MG63 (cell line): ENCODE results near the gene TUFM. TPM values are rescaled to one million over a fixed set of nuclear protein-coding genes. Genes with fewer than 3 reads are reported as not detected.
"Not testable (repeated sequence)": the region's sequence is repeated elsewhere in the genome, so short reads cannot be mapped to it uniquely, and the experiment has no call there.

Experiments used
- DNase-seq: peaks from one replicate; pipeline ENCODE4 v3.0.0-alpha.2; 2020
- H3K27me3 ChIP-seq: fragments of 250-450 bp; sonication (Bioruptor Pico); 2 replicates; pipeline ENCODE4 v1.5.1; 2020; ENCODE audit warnings: mild to moderate bottlenecking, moderate library complexity
- H3K36me3 ChIP-seq: fragments of 250-450 bp; sonication (Bioruptor Pico); 2 replicates; pipeline ENCODE4 v1.5.1; 2020; ENCODE audit warnings: mild to moderate bottlenecking, moderate library complexity
- H3K4me3 ChIP-seq: fragments of 250-450 bp; sonication (Bioruptor Pico); 2 replicates; pipeline ENCODE4 v1.5.1; 2020; ENCODE audit warnings: mild to moderate bottlenecking, moderate library complexity
- H3K9me3 ChIP-seq: fragments of 250-450 bp; sonication (Bioruptor Pico); 2 replicates; pipeline ENCODE4 v1.5.1; 2020; ENCODE audit warnings: mild to moderate bottlenecking, moderate library complexity
- total RNA-seq: library from RNA; depleted of rRNA; stranded (reverse); fragments of >200 nt; shearing (Covaris generic); gene quantifications from 2 replicates; pipeline ENCODE4 v1.2.3, GENCODE V29; 2014; ENCODE audit warnings: low replicate concordance; rRNA removed

Gene TUFM
- total RNA-seq, 1 experiment from 2014 or later = 169 TPM

DNA sequence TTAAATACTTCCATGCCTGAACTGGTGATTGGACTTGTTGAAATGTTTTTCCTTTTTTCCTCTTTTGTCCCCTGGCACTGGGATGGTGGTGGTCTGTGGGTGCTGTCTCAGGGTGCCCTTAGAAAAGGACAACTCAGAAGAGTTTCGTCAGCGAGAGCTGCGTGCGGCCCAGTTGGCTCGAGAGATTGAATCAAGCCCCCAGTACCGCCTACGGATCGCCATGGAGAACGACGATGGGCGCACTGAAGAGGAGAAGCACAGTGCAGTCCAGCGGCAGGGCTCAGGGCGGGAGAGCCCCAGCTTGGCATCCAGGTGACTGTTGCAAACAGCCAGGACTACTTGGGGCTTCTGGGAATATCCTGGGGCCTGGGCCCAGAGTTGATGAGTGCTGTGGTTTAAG lies 16.4 kb downstream of the TUFM start:
- no peak for DNase-seq
- no peaks in the 10 kb centered on the region for H3K27me3 ChIP-seq
- H3K9me3 ChIP-seq = no peaks in the 10 kb centered on the region
- peaks cover 100% of the 10 kb centered on the region for H3K36me3 ChIP-seq
- H3K4me3 ChIP-seq = no peak overlapping the region

DNA sequence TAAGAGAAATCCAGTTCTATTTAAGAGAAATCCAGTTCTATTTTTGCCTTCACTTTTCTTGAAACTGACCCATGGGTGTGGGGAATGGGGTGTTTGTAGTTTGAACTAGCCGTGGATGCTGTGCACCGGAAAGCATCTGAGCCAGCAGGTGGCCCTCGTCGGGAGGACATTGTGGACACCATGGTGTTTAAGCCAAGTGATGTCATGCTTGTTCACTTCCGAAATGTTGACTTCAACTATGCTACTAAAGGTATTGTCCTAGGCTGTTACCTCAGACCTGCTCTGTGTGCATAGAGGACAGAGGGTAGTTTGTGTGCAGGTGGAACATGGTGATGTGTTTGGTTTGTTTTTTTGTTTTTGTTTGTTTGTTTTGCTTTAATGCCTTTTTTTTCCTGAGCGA lies 20.0 kb downstream of the TUFM start:
- Histone ChIP-seq H3K27me3 (no peaks in the 10 kb centered on the region), H3K36me3 (peaks cover 74% of the 10 kb centered on the region), H3K9me3 (no peaks in the 10 kb centered on the region), H3K4me3 (no peak overlapping the region)
- DNase-seq = no peak

DNA sequence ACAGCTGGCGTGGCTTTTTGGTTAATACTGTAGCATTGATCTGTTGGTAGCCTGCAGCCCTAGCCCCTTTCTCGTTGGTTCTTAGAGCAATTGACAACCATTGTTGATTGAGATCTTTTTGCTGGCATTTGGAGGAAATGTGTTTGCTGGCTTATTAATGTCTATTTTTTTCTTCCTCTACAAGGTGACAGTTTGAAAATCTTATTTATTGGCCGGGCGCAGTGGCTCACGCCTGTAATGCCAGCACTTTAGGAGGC lies 21.5 kb downstream of the TUFM start:
- Histone ChIP-seq H3K27me3 (no peaks in the 10 kb centered on the region), H3K4me3 (peak overlapping the region; percentile 84), H3K36me3 (peaks cover 74% of the 10 kb centered on the region), H3K9me3 (no peaks in the 10 kb centered on the region)
- DNase-seq = no peak

DNA sequence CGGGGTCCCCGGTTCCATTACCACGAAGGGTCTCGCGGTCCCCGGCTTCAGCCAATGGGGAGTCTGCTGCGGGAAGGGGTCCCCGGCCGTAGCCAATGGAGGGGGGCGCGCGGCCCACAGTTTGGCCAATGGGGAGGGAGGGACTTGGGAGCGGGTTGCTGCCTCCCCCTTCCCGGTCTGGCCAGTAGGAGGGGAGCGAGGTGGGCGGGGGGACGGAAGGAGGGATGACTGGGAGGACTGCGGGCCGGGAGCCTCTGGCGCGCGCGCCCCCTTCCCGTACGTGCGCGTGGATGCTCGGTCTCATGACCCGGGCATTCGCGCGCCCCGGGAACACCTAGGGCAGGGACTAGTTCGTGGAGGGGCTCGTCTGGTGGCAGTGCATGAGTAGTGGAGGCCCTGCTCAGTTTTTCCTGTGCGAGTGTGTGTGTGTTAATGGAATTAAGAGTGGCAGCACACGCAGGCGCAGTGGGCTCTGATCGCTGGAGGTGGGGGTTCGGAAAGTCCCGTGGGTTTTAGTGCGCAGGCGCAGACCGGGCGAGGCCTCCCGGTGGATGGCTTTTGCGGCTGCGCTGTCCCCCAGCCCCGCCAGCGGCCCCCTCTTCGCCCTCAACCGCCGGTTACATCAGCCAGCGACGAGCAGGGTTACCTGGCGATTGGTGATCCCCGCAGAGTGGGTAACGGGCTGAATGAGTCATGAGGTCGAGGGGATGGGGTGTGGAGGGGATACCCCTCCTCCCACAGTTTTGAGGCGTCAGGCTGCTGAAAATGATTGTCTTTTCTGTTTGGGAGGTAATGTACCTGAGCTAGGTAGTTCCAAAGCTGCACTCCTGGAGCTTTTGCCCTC lies 22.1 kb downstream of the TUFM start:
- peak; percentile 100 for DNase-seq
- no peaks in the 10 kb centered on the region for H3K27me3 ChIP-seq
- no peaks in the 10 kb centered on the region for H3K9me3 ChIP-seq
- H3K36me3 ChIP-seq = peaks cover 69% of the 10 kb centered on the region
- peak overlapping the region; percentile 84 for H3K4me3 ChIP-seq

DNA sequence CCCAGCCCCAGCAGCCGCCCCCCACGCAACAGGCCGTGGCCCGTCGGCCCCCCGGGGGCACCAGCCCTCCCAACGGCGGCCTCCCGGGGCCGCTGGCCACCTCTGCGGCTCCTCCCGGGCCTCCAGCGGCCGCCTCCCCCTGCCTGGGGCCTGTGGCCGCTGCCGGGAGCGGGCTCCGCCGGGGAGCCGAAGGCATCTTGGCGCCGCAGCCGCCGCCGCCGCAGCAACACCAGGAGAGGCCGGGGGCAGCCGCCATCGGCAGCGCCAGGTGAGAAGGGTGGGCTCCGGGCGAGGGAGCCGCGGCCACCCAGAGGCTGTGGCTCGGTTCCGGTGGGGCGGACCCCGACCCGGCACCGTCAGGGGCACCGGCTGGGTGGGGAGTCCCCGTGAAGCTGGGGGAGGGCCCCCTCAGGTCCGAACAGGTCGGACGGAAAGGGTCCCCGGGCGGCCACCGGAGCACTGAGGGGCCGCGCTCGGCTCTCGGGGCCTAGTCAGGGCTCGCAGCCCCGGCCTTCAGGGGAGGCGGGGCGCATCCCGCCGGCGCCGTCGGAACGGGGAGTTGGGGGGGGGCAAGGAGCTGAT lies 22.8 kb downstream of the TUFM start:
- no peaks in the 10 kb centered on the region for H3K27me3 ChIP-seq
- DNase-seq = no peak
- peaks cover 62% of the 10 kb centered on the region for H3K36me3 ChIP-seq
- H3K9me3 ChIP-seq = no peaks in the 10 kb centered on the region
- peak overlapping the region; percentile 84 for H3K4me3 ChIP-seq

DNA sequence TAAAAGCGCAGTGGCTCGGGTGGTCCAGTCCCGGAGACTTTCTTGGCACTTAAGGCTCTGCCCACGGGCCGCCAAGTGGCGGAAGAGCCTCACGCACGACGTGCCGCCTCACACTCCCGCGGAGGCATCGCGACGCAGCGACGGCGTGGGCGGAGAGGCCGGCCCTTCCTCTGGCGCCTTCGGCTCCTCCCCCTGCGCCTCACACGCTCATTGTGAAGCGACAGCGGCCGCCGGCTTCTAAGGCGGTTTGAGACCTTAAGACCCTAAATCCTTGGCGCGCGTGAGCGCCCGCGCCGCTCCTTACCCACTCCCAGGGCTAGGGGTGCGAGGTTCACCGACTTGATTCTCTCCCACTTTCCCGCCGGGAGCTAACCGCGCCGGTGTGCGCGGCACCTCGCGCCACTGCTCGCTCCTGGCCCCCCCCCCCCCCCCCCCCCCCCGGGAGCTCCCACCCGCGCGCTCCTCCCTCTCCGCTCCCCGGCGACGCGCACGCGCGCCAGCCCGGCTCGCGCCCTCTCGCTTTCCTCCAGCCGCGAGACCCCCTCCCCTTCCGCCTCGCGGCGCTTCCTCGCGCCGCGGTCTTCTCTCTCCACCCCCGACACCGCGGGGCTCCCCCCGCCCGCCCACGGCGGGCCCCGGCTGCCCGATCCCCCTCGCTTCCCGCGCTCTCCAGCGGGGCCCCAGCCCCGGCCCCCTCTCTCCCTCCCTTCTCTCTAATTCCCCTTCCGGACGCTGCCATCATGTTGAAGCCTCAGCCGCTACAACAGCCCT lies 23.4 kb downstream of the TUFM start, which contains the start of gene ATXN2L:
Gene ATXN2L, plus strand, starts transcription at position 480 of the 771 bp plus-strand sequence. Its CDS starts 261 bp downstream, at position 741.
- H3K36me3 ChIP-seq = peaks cover 55% of the 10 kb centered on the region
- H3K9me3 ChIP-seq = no peaks in the 10 kb centered on the region
- no peaks in the 10 kb centered on the region for H3K27me3 ChIP-seq
- DNase-seq = peak; percentile 98
- peak within 1 kb of the TSS; percentile 84 for H3K4me3 ChIP-seq

DNA sequence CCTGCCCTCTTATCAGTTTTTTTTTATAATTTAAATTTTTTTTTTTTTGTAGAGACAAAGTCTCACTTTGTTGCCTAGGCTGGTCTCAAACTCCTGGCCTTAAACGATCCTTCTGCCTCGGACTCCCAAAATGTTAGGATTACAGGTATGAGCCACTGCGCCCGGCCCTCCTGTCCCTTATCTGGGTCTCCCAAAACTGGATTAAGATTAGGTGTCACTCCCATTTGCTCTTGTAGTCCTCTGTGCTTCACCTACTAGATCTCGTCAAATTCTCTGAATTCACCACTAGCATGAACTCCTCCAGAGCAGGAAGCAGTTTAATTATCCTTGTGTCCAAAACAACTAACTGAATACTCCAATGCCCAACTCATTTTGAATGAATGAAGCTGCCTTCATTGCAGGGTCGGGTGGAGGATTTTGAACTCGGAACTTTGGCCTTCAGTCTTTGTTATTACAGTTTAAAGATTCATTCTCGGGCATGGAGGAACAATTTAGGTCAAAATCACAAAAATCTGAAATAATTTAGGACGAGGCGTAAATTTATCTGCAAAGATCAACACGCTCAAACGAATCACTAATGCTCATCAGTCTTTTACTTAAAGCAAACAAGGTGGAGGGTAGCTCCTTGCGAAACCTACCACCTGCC lies 24.2 kb downstream of the TUFM start:
- Histone ChIP-seq H3K4me3 (peak overlapping the region; percentile 84), H3K36me3 (peaks cover 48% of the 10 kb centered on the region), H3K27me3 (no peaks in the 10 kb centered on the region), H3K9me3 (no peaks in the 10 kb centered on the region)
- DNase-seq = no peak

DNA sequence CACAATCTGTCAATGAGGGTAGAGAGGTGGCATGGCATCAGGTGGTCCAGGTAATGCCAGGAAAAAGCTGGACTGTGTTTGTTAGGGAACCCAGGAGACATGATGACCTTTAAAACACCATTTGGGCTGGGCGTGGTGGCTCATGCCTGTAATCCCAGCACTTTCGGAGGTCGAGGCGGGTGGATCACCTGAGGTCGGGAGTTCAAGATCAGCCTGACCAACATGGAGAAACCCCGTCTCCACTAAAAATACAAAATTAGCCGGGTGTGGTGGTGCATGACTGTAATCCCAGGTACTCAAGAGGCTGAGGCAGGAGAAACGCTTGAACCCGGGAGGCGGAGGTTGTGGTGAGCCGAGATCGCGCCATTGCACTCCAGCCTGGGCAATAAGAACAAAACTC lies 25.6 kb downstream of the TUFM start:
- DNase-seq, H3K9me3 ChIP-seq, H3K4me3 ChIP-seq, H3K27me3 ChIP-seq: not testable (repeated sequence)
- peaks cover 33% of the 10 kb centered on the region for H3K36me3 ChIP-seq

DNA sequence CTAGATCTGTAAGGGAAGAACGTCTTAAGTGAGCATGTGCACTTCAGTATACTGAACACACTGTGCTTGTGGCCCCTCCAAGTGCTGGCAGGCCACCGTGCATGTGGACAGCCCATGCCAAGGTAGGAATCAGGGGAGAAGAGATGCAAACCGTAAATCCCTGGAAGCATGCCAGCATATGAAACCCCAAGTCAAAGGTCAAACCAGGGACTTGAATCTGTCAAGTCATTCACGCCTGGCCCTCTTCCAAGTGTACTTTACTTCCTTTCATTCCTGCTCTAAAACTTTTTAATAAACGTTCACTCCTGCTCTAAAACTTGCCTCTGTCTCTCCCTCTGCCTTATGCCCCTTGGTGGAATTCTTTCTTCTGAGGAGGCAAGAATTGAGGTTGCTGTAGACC lies 26.1 kb downstream of the TUFM start:
- Histone ChIP-seq H3K4me3 (no peak overlapping the region), H3K27me3 (no peaks in the 10 kb centered on the region), H3K9me3 (no peaks in the 10 kb centered on the region), H3K36me3 (peaks cover 28% of the 10 kb centered on the region)
- no peak for DNase-seq

DNA sequence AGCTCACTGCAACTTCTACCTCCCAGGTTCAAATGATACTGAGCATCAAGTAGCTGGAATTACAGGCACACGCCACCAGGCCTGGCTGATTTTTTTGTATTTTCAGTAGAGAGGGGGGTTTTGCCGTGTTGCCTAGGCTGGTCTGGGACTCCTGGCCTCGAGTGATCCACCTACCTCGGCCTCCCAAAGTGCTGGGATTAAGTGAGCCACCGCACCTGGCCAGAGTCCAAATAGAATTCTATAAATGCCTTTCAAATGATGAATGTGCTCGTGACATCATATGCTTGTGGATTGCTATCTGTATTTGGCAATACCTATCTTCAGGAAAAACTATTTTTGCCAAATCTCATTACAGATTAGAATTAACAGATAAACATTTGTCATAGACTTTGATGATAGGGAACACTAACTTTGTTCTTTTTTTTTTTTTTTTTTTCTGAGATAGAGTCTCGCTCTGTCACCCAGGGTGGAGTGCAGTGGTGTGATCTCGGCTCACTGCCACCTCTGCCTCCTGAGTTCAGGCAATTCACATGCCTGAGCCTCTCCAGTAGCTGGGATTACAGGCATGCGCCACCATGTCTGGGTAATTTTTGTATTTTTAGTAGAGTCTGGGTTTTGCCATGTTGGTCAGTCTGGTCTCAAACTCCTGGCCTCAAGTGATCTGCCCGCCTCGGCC lies 38.6 kb downstream of the TUFM start:
- H3K4me3 ChIP-seq, H3K9me3 ChIP-seq, H3K27me3 ChIP-seq: not testable (repeated sequence)

DNA sequence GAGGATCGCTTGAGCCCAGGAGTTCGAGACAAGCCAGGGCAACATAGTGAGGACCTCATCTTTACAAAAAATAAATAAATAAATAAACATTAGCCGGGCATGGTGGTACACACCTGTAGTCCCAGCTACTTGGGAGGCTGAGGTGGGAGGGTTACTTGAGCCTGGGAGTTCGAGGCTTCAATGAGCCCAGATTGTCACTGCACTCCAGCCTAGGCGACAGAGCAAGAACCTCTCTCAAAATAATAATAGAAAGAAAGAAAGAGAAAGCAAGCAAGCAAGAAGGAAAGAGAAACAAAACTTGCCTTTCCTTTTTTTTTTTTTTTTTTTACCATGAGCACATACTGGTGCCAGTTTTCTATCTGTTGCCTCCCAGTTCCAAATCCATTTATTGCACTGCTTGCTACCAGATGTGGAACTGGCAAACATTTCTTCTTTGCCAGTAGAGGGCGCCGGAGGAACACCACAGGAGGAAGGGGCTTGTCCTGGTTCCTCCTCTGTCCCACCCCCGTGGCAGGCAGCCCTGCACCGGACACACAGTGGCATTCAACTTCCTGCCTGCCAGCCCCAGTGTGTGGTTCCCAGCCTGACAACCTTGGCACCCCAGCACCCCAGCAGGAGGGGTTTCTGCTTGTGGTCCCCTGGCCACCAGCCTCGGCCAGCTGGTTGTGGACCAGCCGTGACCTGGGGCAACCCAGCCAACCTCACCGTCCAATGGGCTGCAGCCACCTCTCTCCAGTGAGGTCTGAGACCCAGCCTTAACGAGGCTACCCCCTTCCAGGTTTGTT lies 43.7 kb downstream of the TUFM start:
- not testable (repeated sequence) for H3K4me3 ChIP-seq, H3K36me3 ChIP-seq, H3K9me3 ChIP-seq, H3K27me3 ChIP-seq
- peak; percentile 76 for DNase-seq

More for the DNA sequence above, 38.6 kb downstream of the TUFM start:
- not testable (repeated sequence) for H3K36me3 ChIP-seq, DNase-seq

Other genes with a start within 250 kb of the TUFM start
- not detected in 2 replicates for gene SULT1A2, start 249.3 kb downstream of the TUFM start, total RNA-seq
- gene SULT1A1, start 236.3 kb downstream of the TUFM start, total RNA-seq = 0.12 and 2.3 TPM in 2 replicates
- gene NPIPB8, start 208.3 kb downstream of the TUFM start, total RNA-seq = not detected in 2 replicates
- 471 and 698 TPM in 2 replicates for gene EIF3C, start 134.9 kb downstream of the TUFM start, total RNA-seq
- gene NPIPB9, start 94.6 kb downstream of the TUFM start, total RNA-seq = 0.46 TPM in 1 of 2 replicates, not detected in the other
- 17.3 and 18.7 TPM in 2 replicates for gene ATXN2L, start 23.3 kb downstream of the TUFM start, total RNA-seq
- gene SH2B1, start 17.5 kb upstream of the TUFM start, total RNA-seq = 18.4 and 21.0 TPM in 2 replicates
- gene ATP2A1, start 32.1 kb upstream of the TUFM start, total RNA-seq = 0.10 TPM in 1 of 2 replicates, not detected in the other
- 75.5 and 86.2 TPM in 2 replicates for gene RABEP2, start 78.9 kb upstream of the TUFM start, total RNA-seq
- gene CD19, start 85.6 kb upstream of the TUFM start, total RNA-seq = not detected in 2 replicates
- 11.4 and 21.3 TPM in 2 replicates for gene NFATC2IP, start 104.6 kb upstream of the TUFM start, total RNA-seq
- gene SPNS1, start 128.4 kb upstream of the TUFM start, total RNA-seq = 35.5 and 37.5 TPM in 2 replicates
- not detected in 2 replicates for gene LAT, start 138.7 kb upstream of the TUFM start, total RNA-seq